ENCODE data around the gene TNFRSF6B. TPM values are rescaled to one million over a fixed set of nuclear protein-coding genes. Genes with fewer than 3 reads are reported as not detected.
A peak's percentile ranks its signal among the peaks of the same experiment; 100 is the strongest.

TNFRSF6B gene
- total RNA-seq, 1 donor: 2.9 TPM

DNA sequence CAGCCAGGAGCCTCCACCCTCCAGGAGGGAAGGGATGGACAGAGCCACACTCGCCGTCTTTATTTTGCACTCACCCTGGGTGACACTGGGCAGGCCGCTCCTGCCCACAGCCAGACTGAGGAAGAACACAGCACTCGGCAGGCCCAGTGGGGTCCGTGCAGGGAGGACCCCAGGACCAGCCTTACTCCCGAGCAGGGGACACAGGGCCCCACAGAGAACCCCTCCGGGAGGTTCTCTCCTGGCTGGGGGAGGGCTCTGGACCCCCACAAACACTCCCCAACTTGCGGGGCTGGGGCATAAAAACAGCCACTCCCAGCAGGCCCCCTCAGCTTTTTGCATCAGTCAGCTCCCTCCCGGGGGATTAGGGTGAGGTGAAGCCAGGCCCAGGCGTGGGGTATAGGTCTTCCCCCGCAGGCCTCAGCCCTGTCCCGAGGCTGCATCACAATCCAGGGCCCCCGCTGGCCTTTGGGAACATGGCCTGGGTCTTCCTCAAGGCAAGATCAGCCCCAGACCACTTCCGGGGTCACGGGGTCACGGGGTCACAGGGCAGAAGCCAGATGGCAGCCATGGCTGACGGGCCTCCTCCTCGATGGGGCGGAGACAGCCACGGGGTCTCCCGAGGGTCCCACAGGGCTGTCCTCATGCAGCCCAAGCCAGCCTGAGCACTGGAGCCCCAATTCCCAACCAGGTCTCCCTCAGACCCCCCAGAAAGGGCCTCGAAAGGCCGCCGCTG lies 3.2 kb downstream of the TNFRSF6B start:
- TF ChIP-seq, protein P1, sequence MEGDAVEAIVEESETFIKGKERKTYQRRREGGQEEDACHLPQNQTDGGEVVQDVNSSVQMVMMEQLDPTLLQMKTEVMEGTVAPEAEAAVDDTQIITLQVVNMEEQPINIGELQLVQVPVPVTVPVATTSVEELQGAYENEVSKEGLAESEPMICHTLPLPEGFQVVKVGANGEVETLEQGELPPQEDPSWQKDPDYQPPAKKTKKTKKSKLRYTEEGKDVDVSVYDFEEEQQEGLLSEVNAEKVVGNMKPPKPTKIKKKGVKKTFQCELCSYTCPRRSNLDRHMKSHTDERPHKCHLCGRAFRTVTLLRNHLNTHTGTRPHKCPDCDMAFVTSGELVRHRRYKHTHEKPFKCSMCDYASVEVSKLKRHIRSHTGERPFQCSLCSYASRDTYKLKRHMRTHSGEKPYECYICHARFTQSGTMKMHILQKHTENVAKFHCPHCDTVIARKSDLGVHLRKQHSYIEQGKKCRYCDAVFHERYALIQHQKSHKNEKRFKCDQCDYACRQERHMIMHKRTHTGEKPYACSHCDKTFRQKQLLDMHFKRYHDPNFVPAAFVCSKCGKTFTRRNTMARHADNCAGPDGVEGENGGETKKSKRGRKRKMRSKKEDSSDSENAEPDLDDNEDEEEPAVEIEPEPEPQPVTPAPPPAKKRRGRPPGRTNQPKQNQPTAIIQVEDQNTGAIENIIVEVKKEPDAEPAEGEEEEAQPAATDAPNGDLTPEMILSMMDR (IDR thresholded peaks at IDR 0.05; ENCODE audit: extremely low read depth, low read depth, low read length): no peak
- H3K4me2 ChIP-seq (ENCODE audit: insufficient read depth, low read length): peak overlapping the region; percentile 64
- no peak overlapping the region for H3K4me3 ChIP-seq (ENCODE audit: insufficient read depth, low read length)
- H4K20me1 ChIP-seq (ENCODE audit: insufficient read depth, low read length): no peaks in the 10 kb centered on the region
- H3K4me1 ChIP-seq (ENCODE audit: insufficient read depth, low read length): peaks cover 31% of the 10 kb centered on the region
- peak; percentile 93 for DNase-seq (ENCODE audit: insufficient read length, low spot score, missing footprints)
- peaks cover 9% of the 10 kb centered on the region for H3K79me2 ChIP-seq (ENCODE audit: insufficient read depth, low read length)
- no peaks in the 10 kb centered on the region for H3K9me3 ChIP-seq (ENCODE audit: low read depth, low read length)
- H3K27me3 ChIP-seq (ENCODE audit: insufficient read depth, low read length): no peaks in the 10 kb centered on the region
- H3K36me3 ChIP-seq (ENCODE audit: insufficient read depth, low read length): peaks cover 5% of the 10 kb centered on the region
- peak overlapping the region; percentile 88 for H3K27ac ChIP-seq (ENCODE audit: low read depth, low read length)
- H2AFZ ChIP-seq (ENCODE audit: low read length): no peak overlapping the region

DNA sequence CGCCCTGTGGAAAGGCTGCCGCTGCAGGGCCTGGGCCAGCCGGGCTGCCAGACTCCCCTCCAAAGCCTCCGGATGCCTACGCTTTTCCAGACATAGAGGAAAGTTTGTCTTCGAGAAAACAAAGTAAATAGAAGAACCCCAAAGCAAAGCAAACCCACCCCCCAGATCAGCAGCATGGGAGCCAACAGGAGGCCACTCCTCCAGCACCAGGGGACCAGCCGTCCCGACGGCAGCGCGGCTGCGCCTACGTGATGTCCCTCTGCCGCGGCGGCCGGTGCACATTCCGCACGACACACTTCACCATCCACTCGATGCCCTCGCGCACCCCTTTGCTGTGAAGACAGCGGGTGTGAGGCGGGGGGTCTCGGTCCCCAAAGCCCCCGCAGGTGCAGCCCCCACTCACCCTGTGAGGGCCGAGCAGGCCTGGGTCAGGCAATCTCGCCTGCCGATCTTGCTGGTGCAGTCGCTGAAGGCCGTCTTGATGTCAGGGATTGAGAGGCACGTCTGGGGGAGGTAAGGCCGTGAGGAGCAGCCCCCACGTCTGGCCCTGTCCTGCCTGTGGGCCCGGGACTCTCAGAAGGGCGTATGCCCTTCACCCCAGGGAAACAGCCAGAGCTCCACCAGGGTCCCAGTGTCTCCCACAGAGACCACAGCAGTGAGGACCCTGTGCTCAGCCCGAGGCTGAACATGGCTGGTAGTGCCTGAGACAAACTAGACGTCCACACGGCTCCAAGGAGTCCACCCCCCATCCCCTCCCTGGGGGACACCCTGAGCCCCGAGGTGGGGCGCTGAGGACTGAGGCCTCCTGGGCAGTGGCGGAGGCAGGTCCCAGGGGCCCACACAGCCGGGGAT lies 4.0 kb downstream of the TNFRSF6B start:
- peaks cover 31% of the 10 kb centered on the region for H3K4me1 ChIP-seq (ENCODE audit: insufficient read depth, low read length)
- H3K36me3 ChIP-seq (ENCODE audit: insufficient read depth, low read length): peaks cover 13% of the 10 kb centered on the region
- no peak overlapping the region for H3K4me2 ChIP-seq (ENCODE audit: insufficient read depth, low read length)
- peaks cover 17% of the 10 kb centered on the region for H3K79me2 ChIP-seq (ENCODE audit: insufficient read depth, low read length)
- H4K20me1 ChIP-seq (ENCODE audit: insufficient read depth, low read length): no peaks in the 10 kb centered on the region
- no peak overlapping the region for H3K4me3 ChIP-seq (ENCODE audit: insufficient read depth, low read length)
- TF ChIP-seq, protein P1 (IDR thresholded peaks at IDR 0.05; ENCODE audit: extremely low read depth, low read depth, low read length): no peak
- H3K27me3 ChIP-seq (ENCODE audit: insufficient read depth, low read length): no peaks in the 10 kb centered on the region
- no peaks in the 10 kb centered on the region for H3K9me3 ChIP-seq (ENCODE audit: low read depth, low read length)
- H2AFZ ChIP-seq (ENCODE audit: low read length): no peak overlapping the region
- H3K27ac ChIP-seq (ENCODE audit: low read depth, low read length): peak overlapping the region; percentile 88
- peak; percentile 82 for DNase-seq (ENCODE audit: insufficient read length, low spot score, missing footprints)

DNA sequence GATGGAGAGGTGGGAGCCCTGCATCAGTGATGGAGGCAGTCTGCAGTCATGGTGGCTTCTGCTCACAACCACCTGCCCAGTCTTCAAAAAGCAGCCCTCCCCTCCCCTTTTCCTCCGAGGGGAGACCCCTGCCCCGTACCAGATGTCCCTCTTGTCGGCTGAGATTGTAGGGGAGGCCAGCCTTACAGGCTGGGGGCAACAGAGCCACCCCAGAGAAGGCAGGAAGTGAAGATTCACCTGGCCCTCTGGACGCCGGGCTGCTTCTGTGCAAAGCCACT lies 4.5 kb downstream of the TNFRSF6B start:
- no peak overlapping the region for H3K27ac ChIP-seq (ENCODE audit: low read depth, low read length)
- H3K36me3 ChIP-seq (ENCODE audit: insufficient read depth, low read length): peaks cover 19% of the 10 kb centered on the region
- TF ChIP-seq, protein P1 (IDR thresholded peaks at IDR 0.05; ENCODE audit: extremely low read depth, low read depth, low read length): no peak

More for the DNA sequence above, 4.5 kb downstream of the TNFRSF6B start:
- no peaks in the 10 kb centered on the region for H3K9me3 ChIP-seq (ENCODE audit: low read depth, low read length)
- peaks cover 23% of the 10 kb centered on the region for H3K79me2 ChIP-seq (ENCODE audit: insufficient read depth, low read length)
- peaks cover 31% of the 10 kb centered on the region for H3K4me1 ChIP-seq (ENCODE audit: insufficient read depth, low read length)
- no peaks in the 10 kb centered on the region for H3K27me3 ChIP-seq (ENCODE audit: insufficient read depth, low read length)
- H3K4me2 ChIP-seq (ENCODE audit: insufficient read depth, low read length): no peak overlapping the region
- peak; percentile 72 for DNase-seq (ENCODE audit: insufficient read length, low spot score, missing footprints)
- H2AFZ ChIP-seq (ENCODE audit: low read length): no peak overlapping the region
- H4K20me1 ChIP-seq (ENCODE audit: insufficient read depth, low read length): no peaks in the 10 kb centered on the region
- no peak overlapping the region for H3K4me3 ChIP-seq (ENCODE audit: insufficient read depth, low read length)
